Neuron (in vitro differentiated cells): Measurements from ENCODE around the gene SH3BGRL2.
"Not testable (repeated sequence)": the region's sequence is repeated elsewhere in the genome, so short reads cannot be mapped to it uniquely, and the experiment has no call there.

Experiments used
- H2AFZ ChIP-seq: one replicate; pipeline ENCODE4 v1.6.1; 2013; ENCODE audit warnings: low read depth, mild to moderate bottlenecking, inconsistent platforms, low read length, moderate library complexity
- H3K27me3 ChIP-seq: one replicate; pipeline ENCODE4 v1.6.1; 2013; ENCODE audit warnings: low read length; ENCODE audit not compliant: insufficient read depth
- H3K36me3 ChIP-seq: one replicate; pipeline ENCODE4 v1.6.1; 2013; ENCODE audit warnings: low read length; ENCODE audit not compliant: insufficient read depth
- H3K4me1 ChIP-seq: one replicate; pipeline ENCODE4 v1.6.1; 2013; ENCODE audit warnings: low read length; ENCODE audit not compliant: insufficient read depth
- H3K4me3 ChIP-seq: 2 replicates; pipeline ENCODE4 v1.5.1; 2013; ENCODE audit warnings: mild to moderate bottlenecking, low read length, moderate library complexity
- H3K9me3 ChIP-seq: one replicate; pipeline ENCODE4 v1.6.1; 2013; ENCODE audit warnings: low read length

Gene SH3BGRL2

DNA sequence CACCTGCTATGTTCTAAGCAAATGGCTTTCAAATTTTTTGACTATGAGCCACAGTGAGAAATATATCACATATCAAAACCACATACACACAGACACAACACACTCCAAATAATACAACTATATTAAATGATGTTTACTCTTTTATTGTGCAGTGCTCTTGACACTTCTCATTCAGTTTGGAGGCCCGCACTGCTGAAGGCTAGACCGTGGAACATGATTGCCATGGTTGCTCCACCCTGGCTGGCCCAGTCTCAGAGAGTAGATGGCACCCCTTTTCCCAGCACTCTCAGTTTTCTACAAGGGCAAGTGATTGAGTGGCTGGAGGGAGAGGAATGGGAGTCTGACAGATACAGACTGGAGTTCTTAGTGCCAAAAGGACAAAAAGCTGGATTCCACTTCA, 86.9 kb downstream of the SH3BGRL2 start:
- no peaks in the 10 kb centered on the region for H3K27me3 ChIP-seq
- H3K4me3 ChIP-seq: no peak overlapping the region
- H3K9me3 ChIP-seq: no peaks in the 10 kb centered on the region
- H3K36me3 ChIP-seq: no peaks in the 10 kb centered on the region
- H2AFZ ChIP-seq: no peak overlapping the region
- peaks cover 3% of the 10 kb centered on the region for H3K4me1 ChIP-seq

DNA sequence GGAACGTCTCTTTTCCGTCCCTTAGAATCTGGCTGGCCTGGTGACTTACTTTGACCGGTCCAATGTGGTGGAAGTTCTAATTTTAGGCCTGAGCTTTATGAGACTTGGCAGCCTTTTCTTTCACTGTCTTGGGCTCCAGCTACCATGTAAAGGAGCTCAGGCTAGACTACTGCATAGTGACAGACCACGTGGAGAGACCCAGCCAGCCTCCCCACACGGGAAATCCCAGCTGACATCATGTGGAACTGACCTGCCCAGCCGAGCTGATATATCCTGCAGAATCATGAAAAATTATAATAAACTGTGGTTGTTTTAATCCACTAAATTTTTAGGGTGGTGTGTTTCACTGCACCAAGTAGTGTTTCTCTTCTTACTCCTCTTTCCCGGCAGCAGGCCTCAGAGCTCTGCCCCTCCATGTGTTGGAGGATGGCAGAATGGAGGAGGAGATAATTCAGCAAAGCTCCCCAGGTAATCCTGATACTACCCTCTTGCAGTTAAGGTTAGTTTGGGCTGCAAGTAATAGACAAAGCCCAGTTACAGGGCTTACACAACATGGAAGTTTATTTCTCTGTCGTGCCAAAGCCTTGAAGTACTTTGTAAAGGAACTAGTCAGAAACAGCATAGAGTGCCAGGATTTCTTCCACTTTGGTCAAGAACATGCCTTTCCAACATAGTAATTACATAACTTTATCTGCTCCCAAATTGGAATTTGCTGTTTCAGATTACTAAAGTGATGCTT, 87.5 kb downstream of the SH3BGRL2 start:
- Histone ChIP-seq H3K27me3 (no peaks in the 10 kb centered on the region), H2AFZ (no peak overlapping the region), H3K4me1 (peaks cover 3% of the 10 kb centered on the region), H3K4me3 (no peak overlapping the region), H3K9me3 (no peaks in the 10 kb centered on the region), H3K36me3 (no peaks in the 10 kb centered on the region)

DNA sequence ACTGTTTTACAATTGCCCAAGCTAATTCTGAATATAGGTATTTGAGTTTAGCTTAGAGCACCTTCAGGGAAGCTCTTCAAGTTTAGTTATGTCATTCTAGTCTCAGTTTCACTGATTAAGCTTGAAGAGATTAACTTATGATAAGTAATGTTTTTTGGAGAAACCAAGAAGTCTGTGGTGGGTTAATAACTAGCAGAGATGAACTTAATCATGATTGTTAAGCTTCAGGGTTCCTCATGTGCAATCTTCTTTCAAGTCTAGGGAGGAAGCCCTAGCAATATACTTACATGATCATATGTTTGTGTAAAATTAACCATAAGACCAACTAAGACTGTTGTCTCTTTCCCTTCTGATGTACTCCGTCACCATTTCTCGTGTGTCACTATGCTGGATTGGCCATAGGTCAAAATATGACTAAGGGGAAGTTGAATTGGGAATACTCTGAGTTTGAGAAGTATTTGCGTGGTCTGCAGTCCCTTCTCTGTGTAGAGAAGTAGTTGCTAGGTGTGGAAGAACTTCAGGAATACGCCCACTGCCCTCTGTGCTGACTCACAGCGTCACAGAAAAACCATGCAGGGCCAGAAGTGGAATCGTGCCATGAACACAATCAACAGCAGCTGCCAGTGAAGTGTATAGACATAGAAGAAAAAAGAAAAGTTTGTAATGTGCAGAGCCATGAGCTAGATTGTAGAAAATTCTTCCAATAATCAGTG, 88.3 kb downstream of the SH3BGRL2 start:
- no peak overlapping the region for H3K4me3 ChIP-seq
- no peaks in the 10 kb centered on the region for H3K4me1 ChIP-seq
- H2AFZ ChIP-seq: no peak overlapping the region
- H3K27me3 ChIP-seq: no peaks in the 10 kb centered on the region
- H3K36me3 ChIP-seq: no peaks in the 10 kb centered on the region
- H3K9me3 ChIP-seq: no peaks in the 10 kb centered on the region

DNA sequence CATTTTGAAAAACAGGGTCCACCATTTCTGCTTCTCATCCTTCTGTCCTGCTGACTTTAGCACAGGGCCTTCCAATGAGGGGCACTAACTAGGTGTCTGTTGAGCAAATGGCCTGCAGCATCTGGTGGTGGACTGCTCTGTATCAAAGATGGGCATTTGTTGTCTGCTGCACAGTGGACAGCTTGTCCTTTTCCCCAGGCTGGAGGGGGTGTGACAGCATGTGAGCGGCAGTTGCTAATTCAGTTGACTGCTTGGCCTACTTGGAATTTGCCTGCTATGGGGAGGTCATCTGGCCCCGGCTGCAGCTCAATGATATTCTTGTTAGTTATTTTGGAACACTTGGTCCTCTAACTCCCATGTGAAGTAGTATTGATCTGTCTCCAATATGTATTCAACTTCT, 93.7 kb downstream of the SH3BGRL2 start:
- Histone ChIP-seq H3K9me3 (no peaks in the 10 kb centered on the region), H3K4me1 (no peaks in the 10 kb centered on the region), H2AFZ (no peak overlapping the region), H3K36me3 (no peaks in the 10 kb centered on the region), H3K4me3 (no peak overlapping the region), H3K27me3 (peaks cover 2% of the 10 kb centered on the region)

DNA sequence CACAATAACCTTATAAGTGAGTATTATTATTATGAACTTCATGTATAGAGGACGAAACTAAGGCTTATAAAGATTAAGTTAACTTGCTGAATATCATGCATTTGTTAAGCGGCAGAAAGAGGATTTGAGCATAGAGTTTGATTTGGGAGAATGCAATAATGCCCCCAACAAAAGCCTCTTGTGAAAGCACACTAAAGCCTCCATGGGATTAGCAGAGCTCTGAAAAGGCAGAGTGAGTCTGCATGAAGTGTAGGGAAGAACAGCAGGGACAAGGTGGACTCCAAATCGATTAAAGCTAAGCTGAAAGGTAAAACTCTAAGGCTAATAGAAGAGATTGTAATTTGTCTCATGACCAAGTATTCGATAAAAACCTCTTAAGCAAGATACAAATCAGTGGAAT, 100.3 kb downstream of the SH3BGRL2 start:
- no peaks in the 10 kb centered on the region for H3K36me3 ChIP-seq
- no peak overlapping the region for H2AFZ ChIP-seq
- no peak overlapping the region for H3K4me3 ChIP-seq
- no peaks in the 10 kb centered on the region for H3K4me1 ChIP-seq
- H3K27me3 ChIP-seq: peaks cover 2% of the 10 kb centered on the region
- no peaks in the 10 kb centered on the region for H3K9me3 ChIP-seq

DNA sequence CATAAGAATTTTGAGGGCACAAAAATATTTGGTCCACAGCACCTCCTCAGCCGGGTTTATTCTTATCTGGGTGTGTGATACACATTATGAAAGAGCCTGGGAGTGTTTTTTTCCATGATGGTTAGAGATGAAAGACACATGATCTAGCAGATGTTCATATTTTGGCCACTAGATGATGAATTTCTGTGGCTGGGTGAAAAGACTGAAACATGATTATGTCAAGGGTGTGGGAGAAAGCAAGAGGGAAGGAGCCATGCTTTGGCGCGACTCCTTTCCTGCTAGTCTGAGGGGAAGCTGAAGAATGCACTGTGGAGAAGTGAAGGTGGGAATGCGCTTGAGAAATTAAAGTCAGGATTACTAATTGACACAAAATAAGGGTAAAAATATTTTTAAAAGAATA, 102.3 kb downstream of the SH3BGRL2 start:
- Histone ChIP-seq H3K36me3 (no peaks in the 10 kb centered on the region), H3K4me3 (no peak overlapping the region), H3K4me1 (no peaks in the 10 kb centered on the region)

DNA sequence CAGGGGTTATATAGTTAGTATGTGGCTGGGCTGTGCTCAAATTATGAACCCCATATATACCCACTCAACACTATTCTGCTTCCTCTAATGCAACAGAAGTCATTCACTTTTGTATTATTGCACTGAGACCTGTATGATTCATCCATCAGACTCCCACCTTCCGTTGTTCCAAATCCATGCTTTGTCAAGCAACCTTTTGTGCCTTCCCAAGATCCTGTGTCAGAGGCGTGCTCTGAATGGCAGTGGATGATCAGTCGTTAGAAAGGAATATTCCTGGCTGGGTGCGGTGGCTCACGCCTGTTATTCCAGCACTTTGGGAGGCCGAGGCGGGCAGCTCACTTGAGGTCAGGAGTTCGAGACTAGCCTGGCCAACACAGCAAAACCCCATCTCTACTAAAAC, 103.2 kb downstream of the SH3BGRL2 start:
- no peaks in the 10 kb centered on the region for H3K9me3 ChIP-seq
- H2AFZ ChIP-seq: no peak overlapping the region
- no peaks in the 10 kb centered on the region for H3K36me3 ChIP-seq
- H3K4me1 ChIP-seq: no peaks in the 10 kb centered on the region
- no peak overlapping the region for H3K4me3 ChIP-seq
- no peaks in the 10 kb centered on the region for H3K27me3 ChIP-seq

More for the DNA sequence above, 102.3 kb downstream of the SH3BGRL2 start:
- Histone ChIP-seq H3K27me3 (no peaks in the 10 kb centered on the region), H2AFZ (no peak overlapping the region), H3K9me3 (no peaks in the 10 kb centered on the region)

DNA sequence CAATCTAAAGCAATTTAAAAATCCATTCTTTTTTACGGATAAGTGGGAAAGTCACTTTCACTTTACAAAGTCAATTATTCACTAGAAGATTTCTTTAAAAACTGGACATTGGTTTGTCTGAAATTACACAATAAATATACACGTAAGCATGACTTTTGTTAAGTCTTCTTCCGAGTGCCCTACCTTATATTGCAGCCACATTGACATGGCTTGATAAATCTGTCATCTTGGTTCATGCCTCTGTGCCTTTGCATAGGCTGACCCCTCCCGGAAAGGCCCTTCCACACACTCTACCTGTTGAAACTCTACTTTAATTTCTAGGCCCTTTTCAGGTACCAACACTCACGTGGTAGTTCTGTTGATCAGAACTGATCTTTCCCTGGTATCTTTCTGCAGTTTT, 104.1 kb downstream of the SH3BGRL2 start:
- Histone ChIP-seq H3K4me3 (no peak overlapping the region), H2AFZ (no peak overlapping the region), H3K36me3 (no peaks in the 10 kb centered on the region), H3K27me3 (no peaks in the 10 kb centered on the region), H3K4me1 (no peaks in the 10 kb centered on the region), H3K9me3 (no peaks in the 10 kb centered on the region)

DNA sequence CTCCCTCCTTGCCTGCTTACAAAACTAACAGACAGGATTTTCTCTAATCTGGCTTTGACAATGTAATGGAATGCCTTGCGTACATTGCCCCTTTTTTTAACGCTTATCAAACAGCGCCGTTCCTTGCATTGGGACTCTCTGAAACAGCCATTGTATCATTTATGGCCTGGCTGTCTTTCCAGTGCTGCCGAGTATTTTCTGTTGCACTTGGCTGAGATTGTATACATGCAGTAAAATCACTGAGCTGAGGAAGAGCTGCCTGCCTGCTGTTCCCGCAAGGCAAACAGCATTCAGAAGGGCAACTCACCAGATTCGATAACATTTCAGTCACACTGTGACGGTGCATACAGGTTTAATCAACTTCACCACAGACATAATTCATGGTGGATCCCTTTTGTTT, 106.0 kb downstream of the SH3BGRL2 start:
- Histone ChIP-seq H3K27me3 (no peaks in the 10 kb centered on the region), H3K9me3 (no peaks in the 10 kb centered on the region), H2AFZ (no peak overlapping the region), H3K36me3 (no peaks in the 10 kb centered on the region), H3K4me1 (no peaks in the 10 kb centered on the region), H3K4me3 (no peak overlapping the region)

DNA sequence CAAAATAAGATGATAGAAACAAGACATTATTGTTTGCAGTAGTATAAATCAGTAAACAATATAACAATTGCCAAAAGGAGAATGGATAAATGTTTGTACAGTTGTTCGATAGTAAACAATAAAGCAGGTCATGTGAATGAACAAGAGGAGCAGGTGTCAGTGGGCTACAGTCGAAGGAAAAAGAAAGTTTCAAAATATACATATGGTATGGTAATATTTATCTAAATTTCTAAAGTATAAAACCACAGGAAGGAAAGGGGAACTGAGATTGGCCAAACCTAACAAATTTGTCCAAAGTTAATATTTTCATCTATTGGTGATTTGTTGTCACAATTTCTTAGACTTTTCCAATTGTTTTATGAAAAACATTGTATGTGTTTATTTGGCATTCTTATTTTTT, 110.9 kb downstream of the SH3BGRL2 start:
- Histone ChIP-seq H3K4me3 (no peak overlapping the region), H3K36me3 (no peaks in the 10 kb centered on the region), H3K27me3 (no peaks in the 10 kb centered on the region), H3K9me3 (no peaks in the 10 kb centered on the region), H3K4me1 (no peaks in the 10 kb centered on the region), H2AFZ (no peak overlapping the region)

DNA sequence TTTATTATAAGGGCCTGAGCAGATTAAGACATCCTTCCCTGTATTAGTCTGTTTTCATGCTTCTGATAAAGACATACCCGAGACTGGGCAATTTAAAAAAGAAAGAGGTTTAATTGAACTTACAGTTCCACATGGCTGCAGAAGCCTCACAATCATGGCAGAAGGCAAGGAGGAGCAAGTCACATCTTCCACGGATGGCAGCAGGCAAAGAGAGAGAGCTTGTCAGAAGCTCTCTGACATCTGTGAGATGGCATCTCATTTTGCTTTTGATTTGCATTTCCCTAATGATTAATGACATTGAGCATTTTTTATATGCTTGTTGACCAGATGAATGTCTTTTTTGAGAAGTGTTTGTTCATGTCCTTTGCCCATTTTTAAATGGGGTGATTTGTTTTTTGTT, 114.2 kb downstream of the SH3BGRL2 start:
- H3K9me3 ChIP-seq, H3K4me1 ChIP-seq, H3K4me3 ChIP-seq, H3K27me3 ChIP-seq, H2AFZ ChIP-seq, H3K36me3 ChIP-seq: not testable (repeated sequence)

DNA sequence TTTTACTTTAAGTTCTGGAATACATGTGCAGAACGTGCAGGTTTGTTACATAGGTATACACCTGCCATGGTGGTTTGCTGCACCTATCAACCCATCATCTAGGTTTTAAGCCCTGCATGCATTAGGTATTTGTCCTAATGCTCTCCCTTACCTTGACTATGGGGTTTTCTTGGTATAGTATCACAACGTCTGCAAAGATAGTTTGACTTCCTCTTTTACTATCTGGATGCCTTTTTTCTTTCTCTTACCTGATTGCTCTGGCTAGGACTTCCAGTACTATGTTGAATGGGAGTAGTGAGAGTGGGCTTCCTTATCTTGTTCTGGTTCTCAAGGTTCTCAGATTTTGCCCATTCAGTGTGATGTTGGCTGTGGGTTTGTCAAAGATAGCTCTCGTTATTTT, 115.2 kb downstream of the SH3BGRL2 start:
- not testable (repeated sequence) for H3K27me3 ChIP-seq, H3K4me3 ChIP-seq, H3K36me3 ChIP-seq, H2AFZ ChIP-seq, H3K9me3 ChIP-seq, H3K4me1 ChIP-seq

DNA sequence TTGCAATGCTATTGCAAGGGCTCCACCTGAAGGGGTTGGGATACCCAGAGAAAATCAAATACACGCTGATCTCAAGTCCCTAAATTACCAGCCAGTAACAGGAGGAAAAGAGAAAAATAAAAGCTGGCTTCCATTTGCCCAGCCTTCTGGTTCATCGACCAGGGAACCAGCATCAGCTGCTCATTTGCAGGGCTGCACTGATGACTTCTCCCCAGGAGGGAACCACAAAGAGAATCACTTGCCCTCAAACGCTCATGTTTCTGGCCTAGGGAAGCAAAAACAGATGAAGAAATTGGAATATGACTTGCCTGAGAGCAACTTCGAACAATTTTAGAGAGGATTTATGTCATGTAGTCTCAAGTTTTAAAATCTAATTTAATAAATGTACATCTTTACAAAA, 119.7 kb downstream of the SH3BGRL2 start:
- no peak overlapping the region for H3K4me3 ChIP-seq
- peaks cover 2% of the 10 kb centered on the region for H3K9me3 ChIP-seq
- no peaks in the 10 kb centered on the region for H3K27me3 ChIP-seq
- H3K4me1 ChIP-seq: no peaks in the 10 kb centered on the region
- no peaks in the 10 kb centered on the region for H3K36me3 ChIP-seq
- H2AFZ ChIP-seq: peak overlapping the region; percentile 26
